Body of pancreas (tissue), 4 donors: ENCODE measurements around the gene HOXC10. TPM values are rescaled to one million over a fixed set of nuclear protein-coding genes. Genes with fewer than 3 reads are reported as not detected.

Experiments
- ATAC-seq: fragments of 150-250 bp; one replicate; pipeline ENCODE4 v1.9.1; 2016
- DNase-seq, 4 donors: peaks; one replicate each; pipeline ENCODE4 v3.0.0-alpha.2; 2019
- H3K27ac ChIP-seq, 4 donors: fragments of 200-600 bp; sonication (generic); 1 replicate in 3 of 4; 2 replicates in 1 of 4; pipeline versions ENCODE4 v1.5.1 to v1.6.1; 2016 to 2019; ENCODE audit warnings: mild to moderate bottlenecking in 1 of 4, mixed read lengths in 1 of 4, moderate library complexity in 1 of 4
- H3K27me3 ChIP-seq, 2 donors: fragments of 200-600 bp; sonication (generic); one replicate each; pipeline ENCODE4 v1.6.0; 2016; ENCODE audit warnings: mild to moderate bottlenecking in 1 of 2
- H3K36me3 ChIP-seq, 2 donors: fragments of 200-600 bp; sonication (generic); replicated peaks in 1 of 2; 2 replicates each; pipeline ENCODE4 v1.5.1; 2016; ENCODE audit warnings: low read depth in 2 of 2; ENCODE audit not compliant: insufficient read depth in 1 of 2
- H3K4me1 ChIP-seq: fragments of 200-600 bp; sonication (generic); one replicate; pipeline ENCODE4 v1.6.0; 2016
- H3K4me3 ChIP-seq, 2 donors: fragments of 200-600 bp; sonication (generic); 1 replicate in 1 of 2; 2 replicates in 1 of 2; pipeline ENCODE4 v1.5.1; 2016 to 2019
- H3K9me3 ChIP-seq, 3 donors: fragments of 200-600 bp; sonication (generic); 1 replicate in 2 of 3; 2 replicates in 1 of 3; pipeline ENCODE4 v1.5.1; 2016
- POLR2A ChIP-seq, 3 donors: fragments of 450-650 bp; IDR thresholded peaks; one replicate each; pipeline ENCODE4 v1.6.1; 2016; ENCODE audit warnings: antibody characterized with exemption in 3 of 3, mild to moderate bottlenecking in 2 of 3
- WGBS, 2 donors: methylation state at CpG; one replicate each; pipeline ENCODE4 v1.1.5; 2017; 5-methylcytosine and 5-hydroxymethylcytosine counted together
- intact Hi-C: fragments of 100-400 bp; cut with DNase I; formaldehyde crosslinking; loops from one replicate; pipeline ENCODE4 v1.15.1; 2023
- total RNA-seq, 2 donors: library from RNA; depleted of rRNA; stranded (reverse); fragments of >200 nt; gene quantifications; one replicate each; pipeline ENCODE4 v1.1.0, GENCODE V29; 2016
- TF ChIP-seq, protein P1 (sequence below), 7 experiments: fragments of 450-650 bp in 4 of 7; fragments of 200-600 bp in 3 of 7; sonication (generic) in 3 of 7; IDR thresholded peaks; one replicate each; pipeline ENCODE4 v1.5.1; 2016 to 2019; ENCODE audit warnings: antibody characterized with exemption in 7 of 7

HOXC10 gene
- total RNA-seq, 2 donors from 2014 or later, result not detected

DNA sequence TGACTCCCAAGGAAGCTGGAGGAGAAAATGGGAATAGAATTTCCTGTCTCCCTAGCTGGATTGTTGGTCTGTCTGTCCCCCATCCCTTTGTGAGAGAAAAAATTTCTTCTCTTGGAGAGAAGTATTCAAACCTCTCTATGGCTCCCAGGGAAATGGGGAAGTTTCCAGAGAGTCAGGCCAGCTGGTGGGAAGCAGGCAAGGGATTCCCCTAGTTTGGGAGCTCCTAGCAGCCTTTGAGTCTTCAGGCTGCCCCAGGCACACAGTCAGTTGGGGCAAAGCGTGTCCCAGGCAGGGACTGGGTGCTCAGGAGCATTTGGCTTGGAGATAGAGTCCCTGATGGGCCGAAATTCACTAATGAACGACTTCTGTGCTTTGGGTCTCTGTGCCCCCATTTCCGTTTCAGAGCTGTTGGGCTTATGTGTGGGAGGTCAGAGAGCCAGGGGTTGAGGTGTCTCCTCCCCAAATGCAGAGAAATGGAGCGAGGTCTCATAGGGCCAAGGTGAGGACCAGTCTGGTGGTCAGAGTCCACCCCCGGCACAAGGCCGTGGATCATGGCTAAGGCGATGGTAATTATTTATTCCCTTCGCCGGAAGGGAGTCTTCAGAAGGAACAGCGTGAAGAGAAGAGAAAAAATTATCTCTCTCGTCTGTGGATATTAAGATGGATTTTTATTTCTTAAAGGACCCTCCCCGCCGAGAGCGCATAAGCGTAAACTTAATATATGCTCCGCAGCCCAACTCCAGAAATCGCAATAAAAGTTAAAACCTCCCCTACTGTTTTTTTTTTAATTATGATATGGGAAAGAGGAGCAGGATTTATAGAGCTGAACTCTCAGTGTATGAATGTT is 8.4 kb downstream of the HOXC10 start:
- no peak for DNase-seq
- H3K4me3 ChIP-seq, result no peak overlapping the region
- no peaks in the 10 kb centered on the region for H3K9me3 ChIP-seq
- no peak for ATAC-seq
- H3K4me1 ChIP-seq, result peaks cover 41% of the 10 kb centered on the region
- intact Hi-C loops, result no loop called here
- peaks cover 6 to 81% of the 10 kb centered on the region in 2 donors for H3K27me3 ChIP-seq
- H3K36me3 ChIP-seq, result no peaks in the 10 kb centered on the region
- no peak overlapping the region for H3K27ac ChIP-seq
- TF ChIP-seq, protein P1, sequence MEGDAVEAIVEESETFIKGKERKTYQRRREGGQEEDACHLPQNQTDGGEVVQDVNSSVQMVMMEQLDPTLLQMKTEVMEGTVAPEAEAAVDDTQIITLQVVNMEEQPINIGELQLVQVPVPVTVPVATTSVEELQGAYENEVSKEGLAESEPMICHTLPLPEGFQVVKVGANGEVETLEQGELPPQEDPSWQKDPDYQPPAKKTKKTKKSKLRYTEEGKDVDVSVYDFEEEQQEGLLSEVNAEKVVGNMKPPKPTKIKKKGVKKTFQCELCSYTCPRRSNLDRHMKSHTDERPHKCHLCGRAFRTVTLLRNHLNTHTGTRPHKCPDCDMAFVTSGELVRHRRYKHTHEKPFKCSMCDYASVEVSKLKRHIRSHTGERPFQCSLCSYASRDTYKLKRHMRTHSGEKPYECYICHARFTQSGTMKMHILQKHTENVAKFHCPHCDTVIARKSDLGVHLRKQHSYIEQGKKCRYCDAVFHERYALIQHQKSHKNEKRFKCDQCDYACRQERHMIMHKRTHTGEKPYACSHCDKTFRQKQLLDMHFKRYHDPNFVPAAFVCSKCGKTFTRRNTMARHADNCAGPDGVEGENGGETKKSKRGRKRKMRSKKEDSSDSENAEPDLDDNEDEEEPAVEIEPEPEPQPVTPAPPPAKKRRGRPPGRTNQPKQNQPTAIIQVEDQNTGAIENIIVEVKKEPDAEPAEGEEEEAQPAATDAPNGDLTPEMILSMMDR (IDR thresholded peaks at IDR 0.05), result no peak
- TF ChIP-seq POLR2A (IDR thresholded peaks at IDR 0.05), result no peak
- 39 to 45% methylated on average over 13 to 18 of the region's 18 CpGs for WGBS, 2 donors

DNA sequence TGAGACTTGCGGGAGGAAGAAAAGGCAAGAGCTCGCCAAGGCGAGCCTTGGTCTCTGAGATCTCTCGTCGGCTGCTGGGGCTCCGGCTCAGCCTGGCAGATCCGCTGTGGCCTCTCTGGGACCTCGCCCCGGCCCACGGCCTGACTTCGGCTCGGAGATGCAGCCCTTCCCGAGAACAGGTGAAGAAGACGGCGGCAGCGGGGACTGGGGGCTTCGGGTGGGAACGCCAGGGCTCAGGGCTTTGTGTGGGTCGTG is 9.0 kb downstream of the HOXC10 start:
- intact Hi-C loops, result no loop called here
- no peak for TF ChIP-seq POLR2A (IDR thresholded peaks at IDR 0.05)
- TF ChIP-seq, protein P1 (IDR thresholded peaks at IDR 0.05), result no peak
- ATAC-seq (no peak), DNase-seq (no peak)
- peaks cover 40% of the 10 kb centered on the region for H3K4me1 ChIP-seq
- 13 to 18% methylated on average over 9 to 19 of the region's 19 CpGs for WGBS, 2 donors
- peaks cover 6 to 81% of the 10 kb centered on the region in 2 donors for H3K27me3 ChIP-seq
- no peak overlapping the region for H3K27ac ChIP-seq
- no peak overlapping the region for H3K4me3 ChIP-seq
- H3K36me3 ChIP-seq, result no peaks in the 10 kb centered on the region
- no peaks in the 10 kb centered on the region for H3K9me3 ChIP-seq

DNA sequence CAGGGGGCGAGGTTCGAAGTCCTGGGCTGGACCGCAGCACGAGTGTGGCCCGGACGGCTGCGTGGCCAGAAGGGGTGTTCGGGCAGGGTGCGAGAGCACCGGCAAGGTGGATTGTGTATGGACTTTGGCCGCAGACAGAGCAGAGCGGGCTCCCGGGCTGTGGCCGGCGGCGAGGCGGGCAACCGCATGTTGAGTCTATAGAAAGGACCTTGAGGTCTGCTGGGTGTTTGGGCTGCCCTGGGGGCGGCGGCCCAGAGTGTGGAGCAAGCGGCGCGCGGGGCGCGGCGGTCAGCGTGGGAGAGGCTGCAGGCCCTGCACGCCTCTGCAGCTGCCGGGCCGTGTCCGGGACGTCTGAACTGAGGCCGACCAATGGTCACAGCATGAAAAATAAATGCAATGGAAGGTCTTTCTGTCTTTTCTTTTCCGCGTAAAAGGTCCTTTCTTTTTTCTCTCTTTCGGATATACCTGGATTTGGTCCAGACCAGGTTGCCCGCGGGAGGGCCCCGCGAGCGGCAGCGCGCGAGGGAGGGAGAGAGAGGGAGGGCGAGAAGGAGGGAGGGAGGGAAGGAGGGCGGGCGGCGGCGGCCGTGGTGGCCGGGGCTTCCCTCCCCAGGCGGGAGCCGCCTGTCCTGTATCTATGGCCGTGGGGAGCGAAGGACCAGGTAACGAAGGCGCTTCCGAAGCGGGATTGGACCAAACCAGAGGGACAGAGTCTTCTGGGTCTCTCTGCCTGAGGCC is 9.5 kb downstream of the HOXC10 start:
- Histone ChIP-seq H3K9me3 (no peaks in the 10 kb centered on the region), H3K27me3 (peaks cover 6 to 79% of the 10 kb centered on the region in 2 donors), H3K4me3 (no peak overlapping the region), H3K4me1 (peaks cover 36% of the 10 kb centered on the region), H3K36me3 (no peaks in the 10 kb centered on the region), H3K27ac (no peak overlapping the region)
- TF ChIP-seq, protein P1 (IDR thresholded peaks at IDR 0.05), result no peak
- WGBS, 2 donors, result 2 to 5% methylated on average over 28 to 60 of the region's 60 CpGs
- ATAC-seq (peak; percentile 37), DNase-seq (peak in 1 of 4 donors; percentile 41)
- intact Hi-C loops, result no loop called here

DNA sequence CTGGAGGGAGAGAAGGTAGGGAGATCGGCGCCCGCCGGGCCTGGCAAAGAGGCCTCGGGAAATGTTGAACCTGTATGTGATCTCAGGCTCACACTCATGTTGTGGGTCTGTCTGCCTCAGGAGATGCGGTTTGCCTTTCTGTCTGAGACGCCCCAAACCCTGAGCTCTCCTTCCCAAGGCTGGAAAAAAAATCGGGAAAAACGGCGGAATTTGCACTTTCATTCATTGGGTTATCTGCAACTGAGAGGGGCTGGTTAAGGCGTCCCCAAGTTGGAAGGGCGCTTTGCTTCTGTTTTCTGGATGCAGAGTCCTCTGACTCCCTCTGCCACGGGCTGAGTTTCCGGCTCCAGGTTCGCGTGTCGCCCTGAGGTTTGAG is 10.0 kb downstream of the HOXC10 start:
- ATAC-seq, result no peak
- WGBS, 2 donors, result 9 to 11% methylated on average over 16 to 17 of the region's 17 CpGs
- H3K36me3 ChIP-seq, result no peaks in the 10 kb centered on the region
- no peak overlapping the region for H3K4me3 ChIP-seq
- H3K9me3 ChIP-seq, result no peaks in the 10 kb centered on the region
- H3K27ac ChIP-seq, result no peak overlapping the region
- TF ChIP-seq POLR2A (IDR thresholded peaks at IDR 0.05), result no peak
- TF ChIP-seq, protein P1 (IDR thresholded peaks at IDR 0.05), result no peak
- intact Hi-C loops, result no loop called here
- DNase-seq, result no peak
- H3K4me1 ChIP-seq, result peaks cover 39% of the 10 kb centered on the region
- peaks cover 6 to 77% of the 10 kb centered on the region in 2 donors for H3K27me3 ChIP-seq
